GM21737 (cell line): ENCODE data around the gene ADD2.

Experiments
- ATAC-seq: cut with Tn5 transposase; IDR thresholded peaks from one replicate; pipeline ENCODE4 v1.9.1; 2021; ENCODE audit warnings: mild to moderate bottlenecking, moderate library complexity; ENCODE audit not compliant: unreplicated experiment

ADD2 gene

GRCh38 chr2:70785137-70785911, 17.3 kb upstream of the ADD2 start:
- no peak for ATAC-seq

- no peak for ATAC-seq
Measured at GRCh38 chr2:70784320-70784719, 16.3 kb upstream of the ADD2 start.

- ATAC-seq, result no peak
Measured at GRCh38 chr2:70779911-70780545, 12.0 kb upstream of the ADD2 start.

GRCh38 chr2:70779491-70779890, 11.5 kb upstream of the ADD2 start:
- ATAC-seq, result no peak

GRCh38 chr2:70778676-70779075, 10.7 kb upstream of the ADD2 start:
- ATAC-seq, result no peak

GRCh38 chr2:70777450-70777849, 9.4 kb upstream of the ADD2 start:
- no peak for ATAC-seq

- ATAC-seq, result no peak
Measured at GRCh38 chr2:70776266-70776665, 8.3 kb upstream of the ADD2 start.

- no peak for ATAC-seq
Measured at GRCh38 chr2:70775141-70775540, 7.1 kb upstream of the ADD2 start.

GRCh38 chr2:70772486-70773155, 4.6 kb upstream of the ADD2 start:
- ATAC-seq, result no peak

GRCh38 chr2:70771446-70771845, 3.4 kb upstream of the ADD2 start:
- ATAC-seq, result no peak

- ATAC-seq, result no peak
Measured at GRCh38 chr2:70769450-70769849, 1.4 kb upstream of the ADD2 start.

GRCh38 chr2:70768590-70769085, 638 bp upstream of the ADD2 start:
- ATAC-seq, result no peak

- ATAC-seq, result no peak
Measured at GRCh38 chr2:70767079-70767698, 811 bp downstream of the ADD2 start.

- no peak for ATAC-seq
Measured at GRCh38 chr2:70766357-70767078, 1.5 kb downstream of the ADD2 start.

GRCh38 chr2:70765507-70765906, 2.5 kb downstream of the ADD2 start:
- no peak for ATAC-seq

GRCh38 chr2:70759446-70759845, 8.6 kb downstream of the ADD2 start:
- no peak for ATAC-seq

- no peak for ATAC-seq
Measured at GRCh38 chr2:70757966-70758365, 10.0 kb downstream of the ADD2 start.

GRCh38 chr2:70757360-70757759, 10.6 kb downstream of the ADD2 start:
- no peak for ATAC-seq

GRCh38 chr2:70756128-70756527, 11.9 kb downstream of the ADD2 start:
- no peak for ATAC-seq

- no peak for ATAC-seq
Measured at GRCh38 chr2:70753902-70754301, 14.1 kb downstream of the ADD2 start.

GRCh38 chr2:70753031-70753430, 15.0 kb downstream of the ADD2 start:
- ATAC-seq, result no peak
